Measurements from ENCODE around the gene SMG6.

SMG6 gene

GRCh38 chr17:2077040-2077439 is 226.5 kb downstream of the SMG6 start:
- H3K27ac ChIP-seq (ENCODE audit: low read depth, low read length), result no peak overlapping the region
- no peaks in the 10 kb centered on the region for H3F3A ChIP-seq (ENCODE audit: insufficient read depth)
- no peaks in the 10 kb centered on the region for H3K9me2 ChIP-seq (replicated peaks; ENCODE audit: insufficient read depth, low read length)
- no peak overlapping the region for H3K9ac ChIP-seq (ENCODE audit: low read length)
- TF ChIP-seq EZH2phosphoT487 (conservative IDR thresholded peaks at IDR 0.05; ENCODE audit: low read length) (no peak), CTCF (IDR thresholded peaks at IDR 0.05; ENCODE audit: insufficient read depth, low read length, poor library complexity, severe bottlenecking) (no peak)
- no peaks in the 10 kb centered on the region for H3K9me3 ChIP-seq (ENCODE audit: insufficient read depth, low read length)
- no peaks in the 10 kb centered on the region for H3K36me3 ChIP-seq (ENCODE audit: low read length)
- H3K27me3 ChIP-seq (ENCODE audit: low read length), result no peaks in the 10 kb centered on the region
- H2AFZ ChIP-seq (ENCODE audit: low read depth, low read length, severe bottlenecking), result no peak overlapping the region
- no peaks in the 10 kb centered on the region for H4K20me1 ChIP-seq (ENCODE audit: low read depth, low read length)
- no peaks in the 10 kb centered on the region for H3K79me2 ChIP-seq (ENCODE audit: insufficient read depth, low read length)
- no peak overlapping the region for H3K4me3 ChIP-seq (ENCODE audit: insufficient read depth, low read length, poor library complexity, severe bottlenecking)
- no peak overlapping the region for H3K4me2 ChIP-seq (ENCODE audit: low read depth, low read length, poor library complexity, severe bottlenecking)

DNA sequence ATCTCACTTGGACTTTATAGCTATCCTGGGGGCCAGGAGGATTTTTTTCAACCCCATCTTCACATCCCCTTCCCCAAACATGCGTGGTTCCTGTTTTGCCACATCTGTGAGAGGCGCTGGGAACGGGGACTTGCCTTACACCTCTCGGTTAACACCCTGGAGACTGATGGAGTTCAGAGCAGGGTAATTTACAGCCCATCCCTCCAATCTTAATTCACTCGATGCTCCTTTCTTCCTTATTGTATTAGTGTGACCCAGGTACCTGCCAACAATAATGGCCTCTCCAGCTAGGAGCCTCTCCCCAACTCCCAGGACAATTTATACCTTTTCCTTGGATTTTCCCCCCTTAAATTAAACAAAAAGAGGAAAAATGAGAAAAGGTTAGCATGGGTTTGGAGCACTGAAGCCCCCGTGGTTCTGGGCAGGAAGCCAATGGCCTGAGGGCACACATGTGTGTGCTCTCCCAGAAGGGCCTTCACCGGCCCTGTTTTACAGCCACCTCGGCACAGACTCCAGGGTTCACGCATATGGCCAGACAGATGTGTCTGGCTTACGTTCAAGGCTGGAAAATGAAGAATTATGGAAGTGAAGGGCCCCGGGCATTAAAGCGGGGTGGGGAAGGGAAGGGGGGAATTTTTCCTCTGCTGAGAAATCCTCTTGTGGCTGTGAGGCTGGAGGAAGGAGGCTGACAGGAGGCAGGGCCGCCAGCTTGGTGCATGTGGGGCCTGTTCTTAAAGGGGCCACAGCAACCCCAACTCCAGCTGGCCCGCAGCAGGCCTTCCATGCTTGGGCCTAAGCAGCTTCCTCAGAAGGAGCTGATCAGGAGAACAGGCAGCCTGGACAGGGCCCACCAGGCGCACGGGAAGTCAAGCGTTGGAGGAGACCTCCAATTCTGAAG is 227.2 kb downstream of the SMG6 start:
- Histone ChIP-seq H3K36me3 (ENCODE audit: low read length) (no peaks in the 10 kb centered on the region), H3K9me2 (replicated peaks; ENCODE audit: insufficient read depth, low read length) (no peaks in the 10 kb centered on the region), H3F3A (ENCODE audit: insufficient read depth) (no peaks in the 10 kb centered on the region), H3K4me3 (ENCODE audit: insufficient read depth, low read length, poor library complexity, severe bottlenecking) (no peak overlapping the region), H3K4me2 (ENCODE audit: low read depth, low read length, poor library complexity, severe bottlenecking) (no peak overlapping the region), H3K79me2 (ENCODE audit: insufficient read depth, low read length) (no peaks in the 10 kb centered on the region), H3K9me3 (ENCODE audit: insufficient read depth, low read length) (no peaks in the 10 kb centered on the region), H4K20me1 (ENCODE audit: low read depth, low read length) (no peaks in the 10 kb centered on the region), H3K9ac (ENCODE audit: low read length) (no peak overlapping the region), H3K27ac (ENCODE audit: low read depth, low read length) (no peak overlapping the region), H3K27me3 (ENCODE audit: low read length) (no peaks in the 10 kb centered on the region), H2AFZ (ENCODE audit: low read depth, low read length, severe bottlenecking) (no peak overlapping the region)
- TF ChIP-seq CTCF (IDR thresholded peaks at IDR 0.05; ENCODE audit: insufficient read depth, low read length, poor library complexity, severe bottlenecking) (no peak), EZH2phosphoT487 (conservative IDR thresholded peaks at IDR 0.05; ENCODE audit: low read length) (no peak)

GRCh38 chr17:2075336-2076086 is 228.1 kb downstream of the SMG6 start:
- Histone ChIP-seq H3K9me2 (replicated peaks; ENCODE audit: insufficient read depth, low read length) (no peaks in the 10 kb centered on the region), H3F3A (ENCODE audit: insufficient read depth) (no peaks in the 10 kb centered on the region), H2AFZ (ENCODE audit: low read depth, low read length, severe bottlenecking) (no peak overlapping the region), H3K4me2 (ENCODE audit: low read depth, low read length, poor library complexity, severe bottlenecking) (no peak overlapping the region), H3K4me3 (ENCODE audit: insufficient read depth, low read length, poor library complexity, severe bottlenecking) (no peak overlapping the region), H3K79me2 (ENCODE audit: insufficient read depth, low read length) (no peaks in the 10 kb centered on the region), H3K36me3 (ENCODE audit: low read length) (no peaks in the 10 kb centered on the region), H3K9ac (ENCODE audit: low read length) (no peak overlapping the region), H3K27ac (ENCODE audit: low read depth, low read length) (no peak overlapping the region), H4K20me1 (ENCODE audit: low read depth, low read length) (no peaks in the 10 kb centered on the region), H3K27me3 (ENCODE audit: low read length) (no peaks in the 10 kb centered on the region), H3K9me3 (ENCODE audit: insufficient read depth, low read length) (no peaks in the 10 kb centered on the region)
- TF ChIP-seq CTCF (IDR thresholded peaks at IDR 0.05; ENCODE audit: insufficient read depth, low read length, poor library complexity, severe bottlenecking), result no peak
- no peak for TF ChIP-seq EZH2phosphoT487 (conservative IDR thresholded peaks at IDR 0.05; ENCODE audit: low read length)
